DMS153 treated with DMSO at 0.1 percent for 48 hours (cell line): ENCODE results near the gene PIGQ.

Experiments
- DNase-seq: peaks from one replicate; lab custom pipeline; 2025; ENCODE audit not compliant: unreplicated experiment; lab: John Stamatoyannopoulos, UW

Gene PIGQ

DNA sequence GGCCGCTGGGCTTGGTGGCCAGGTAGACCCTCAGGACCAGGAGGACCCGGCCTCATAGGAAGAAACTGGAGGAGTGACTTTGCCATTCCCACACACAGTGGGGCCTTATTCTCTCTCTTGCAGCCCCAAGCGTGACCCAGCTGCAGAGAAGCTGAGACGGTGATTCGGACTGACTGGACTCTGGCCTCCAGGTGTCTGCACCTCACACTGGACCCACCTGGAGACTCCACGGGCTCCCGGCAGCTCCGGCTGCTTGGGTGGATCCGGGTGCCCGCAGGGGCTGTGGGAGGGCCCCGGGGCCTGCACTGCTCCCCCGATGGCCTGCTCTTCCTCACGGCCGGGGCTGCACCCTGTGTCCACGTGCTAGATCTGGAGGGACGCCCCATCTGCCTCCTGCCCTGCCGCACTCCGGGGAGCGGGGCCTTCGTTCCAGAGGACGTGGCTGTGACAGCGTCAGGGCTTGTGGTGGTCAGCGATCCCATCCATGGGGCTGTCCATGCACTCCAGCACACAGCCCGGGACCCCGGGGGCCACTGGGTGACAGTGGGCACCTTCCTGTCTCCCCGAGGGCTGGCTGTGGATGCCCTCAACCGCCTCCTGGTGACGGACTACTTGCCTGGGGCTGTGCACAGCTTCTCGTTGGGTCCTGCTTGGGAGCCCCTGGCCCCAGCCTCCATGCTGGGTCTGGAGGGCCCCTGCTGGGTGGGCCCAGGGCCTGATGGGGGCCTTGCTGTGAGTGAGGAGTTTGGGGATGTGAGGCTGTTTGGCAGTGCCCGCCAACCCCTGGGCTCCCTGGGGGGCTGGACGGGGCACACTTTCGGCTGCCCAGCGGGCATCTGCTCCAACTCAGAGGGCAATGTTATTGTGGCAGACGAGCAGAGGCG is 2.2 kb upstream of the PIGQ start:
- no peak for DNase-seq

- no peak for DNase-seq
Measured at GRCh38 chr16:568401-569258, 1.1 kb upstream of the PIGQ start.

GRCh38 chr16:572865-573650 is 3.3 kb downstream of the PIGQ start:
- DNase-seq = no peak

DNA sequence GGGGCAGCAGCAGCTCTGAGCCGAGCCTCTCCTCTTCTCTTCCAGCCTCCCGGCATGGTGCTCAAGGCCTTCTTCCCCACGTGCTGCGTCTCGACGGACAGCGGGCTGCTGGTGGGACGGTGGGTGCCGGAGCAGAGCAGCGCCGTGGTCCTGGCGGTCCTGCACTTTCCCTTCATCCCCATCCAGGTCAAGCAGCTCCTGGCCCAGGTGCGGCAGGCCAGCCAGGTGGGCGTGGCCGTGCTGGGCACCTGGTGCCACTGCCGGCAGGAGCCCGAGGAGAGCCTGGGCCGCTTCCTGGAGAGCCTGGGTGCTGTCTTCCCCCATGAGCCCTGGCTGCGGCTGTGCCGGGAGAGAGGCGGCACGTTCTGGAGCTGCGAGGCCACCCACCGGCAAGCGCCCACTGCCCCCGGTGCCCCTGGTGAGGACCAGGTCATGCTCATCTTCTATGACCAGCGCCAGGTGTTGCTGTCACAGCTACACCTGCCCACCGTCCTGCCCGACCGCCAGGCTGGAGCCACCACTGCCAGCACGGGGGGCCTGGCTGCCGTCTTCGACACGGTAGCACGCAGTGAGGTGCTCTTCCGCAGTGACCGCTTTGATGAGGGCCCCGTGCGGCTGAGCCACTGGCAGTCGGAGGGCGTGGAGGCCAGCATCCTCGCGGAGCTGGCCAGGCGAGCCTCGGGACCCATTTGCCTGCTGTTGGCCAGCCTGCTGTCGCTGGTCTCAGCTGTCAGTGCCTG is 4.4 kb downstream of the PIGQ start:
- no peak for DNase-seq

DNA sequence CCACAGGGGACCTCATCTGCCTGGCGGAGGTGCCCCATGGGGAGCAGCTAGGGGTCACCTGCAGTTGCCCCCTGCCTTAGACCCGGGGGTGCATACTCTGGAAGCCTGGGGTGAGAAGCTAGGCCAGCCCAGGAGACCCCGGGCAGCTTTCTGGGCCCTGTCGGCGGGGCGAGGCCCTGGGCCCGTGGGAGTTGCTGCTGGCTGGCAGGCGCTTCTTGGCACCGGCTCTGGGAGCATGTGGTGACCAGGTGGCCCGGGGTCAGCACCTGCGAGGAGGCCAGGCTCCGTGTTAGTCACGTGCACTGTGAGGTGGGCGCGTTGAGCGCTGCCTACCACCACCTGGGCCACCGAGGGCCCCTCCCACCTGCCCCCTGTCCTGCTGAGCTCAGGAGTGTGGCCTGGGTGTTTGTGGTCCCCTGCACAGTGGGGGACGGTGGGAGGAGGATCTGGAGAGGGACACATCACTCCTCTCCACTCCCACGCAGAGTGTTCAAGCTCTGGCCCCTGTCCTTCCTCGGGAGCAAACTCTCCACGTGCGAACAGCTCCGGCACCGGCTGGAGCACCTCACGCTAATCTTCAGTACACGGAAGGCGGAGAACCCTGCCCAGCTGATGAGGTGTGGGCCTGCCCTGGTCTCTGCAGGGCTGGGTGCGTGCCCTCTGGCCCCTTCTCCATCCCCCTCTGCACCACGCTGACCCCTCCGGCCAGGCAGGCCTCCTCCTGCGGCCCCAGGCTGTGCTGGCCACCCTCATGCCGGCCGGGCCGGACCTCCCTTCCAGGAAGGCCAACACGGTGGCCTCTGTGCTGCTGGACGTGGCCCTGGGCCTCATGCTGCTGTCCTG is 5.8 kb downstream of the PIGQ start:
- DNase-seq = no peak

DNA sequence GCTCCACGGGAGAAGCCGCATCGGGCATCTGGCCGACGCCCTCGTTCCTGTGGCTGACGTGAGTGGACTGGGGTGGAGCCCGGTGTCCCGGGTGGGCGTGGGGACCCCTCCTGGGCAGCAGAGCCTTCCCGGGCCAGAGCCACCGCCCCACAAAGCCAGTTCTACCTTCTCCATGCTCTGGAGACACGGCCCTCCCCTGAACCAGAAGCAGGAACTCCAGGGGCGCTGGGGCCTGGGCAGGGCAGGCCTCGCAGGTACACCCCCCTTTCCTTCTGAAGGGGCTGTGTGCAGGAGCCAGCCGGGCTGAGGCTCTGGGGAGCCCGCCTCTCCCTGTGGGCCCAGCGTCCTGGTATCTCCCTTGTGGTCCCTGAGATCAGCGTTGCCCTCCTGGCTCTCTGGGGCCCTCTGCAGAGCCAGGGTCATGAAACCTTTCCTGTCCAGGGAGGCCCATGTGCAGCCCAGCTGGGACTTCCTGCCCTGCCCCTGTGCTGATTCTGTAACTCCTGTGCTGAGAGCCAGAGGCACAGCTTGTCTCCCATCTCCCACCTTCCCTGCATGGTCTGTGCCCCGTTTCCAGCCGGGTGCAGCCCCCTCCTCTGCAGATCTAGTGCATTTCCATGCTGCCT is 6.5 kb downstream of the PIGQ start:
- no peak for DNase-seq

GRCh38 chr16:576823-577201 is 7.0 kb downstream of the PIGQ start:
- DNase-seq = no peak

GRCh38 chr16:577796-578195 is 8.0 kb downstream of the PIGQ start:
- DNase-seq = no peak

- no peak for DNase-seq
Measured at GRCh38 chr16:578232-578869, 8.6 kb downstream of the PIGQ start.

DNA sequence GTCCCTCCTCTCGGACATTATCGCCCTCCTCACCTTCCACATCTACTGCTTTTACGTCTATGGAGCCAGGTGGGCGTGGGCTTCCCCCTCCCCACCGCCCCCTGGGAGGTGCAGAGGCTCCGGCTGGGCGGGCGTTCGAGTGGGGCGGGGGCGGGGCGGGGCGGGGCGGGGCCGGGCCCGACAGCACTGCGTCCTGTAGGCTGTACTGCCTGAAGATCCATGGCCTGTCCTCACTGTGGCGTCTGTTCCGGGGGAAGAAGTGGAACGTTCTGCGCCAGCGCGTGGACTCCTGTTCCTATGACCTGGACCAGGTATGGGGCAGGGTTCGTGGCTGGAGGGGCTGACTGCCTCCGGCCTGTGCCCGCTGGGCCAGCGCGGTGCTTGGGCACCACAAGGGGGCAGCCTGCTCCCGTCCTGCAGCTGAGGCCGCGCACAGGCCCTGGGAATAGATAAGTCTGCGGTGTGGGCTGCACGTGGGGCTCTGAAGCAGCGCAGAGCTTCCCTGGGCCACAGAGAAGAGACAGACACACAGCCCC is 9.2 kb downstream of the PIGQ start:
- no peak for DNase-seq

DNA sequence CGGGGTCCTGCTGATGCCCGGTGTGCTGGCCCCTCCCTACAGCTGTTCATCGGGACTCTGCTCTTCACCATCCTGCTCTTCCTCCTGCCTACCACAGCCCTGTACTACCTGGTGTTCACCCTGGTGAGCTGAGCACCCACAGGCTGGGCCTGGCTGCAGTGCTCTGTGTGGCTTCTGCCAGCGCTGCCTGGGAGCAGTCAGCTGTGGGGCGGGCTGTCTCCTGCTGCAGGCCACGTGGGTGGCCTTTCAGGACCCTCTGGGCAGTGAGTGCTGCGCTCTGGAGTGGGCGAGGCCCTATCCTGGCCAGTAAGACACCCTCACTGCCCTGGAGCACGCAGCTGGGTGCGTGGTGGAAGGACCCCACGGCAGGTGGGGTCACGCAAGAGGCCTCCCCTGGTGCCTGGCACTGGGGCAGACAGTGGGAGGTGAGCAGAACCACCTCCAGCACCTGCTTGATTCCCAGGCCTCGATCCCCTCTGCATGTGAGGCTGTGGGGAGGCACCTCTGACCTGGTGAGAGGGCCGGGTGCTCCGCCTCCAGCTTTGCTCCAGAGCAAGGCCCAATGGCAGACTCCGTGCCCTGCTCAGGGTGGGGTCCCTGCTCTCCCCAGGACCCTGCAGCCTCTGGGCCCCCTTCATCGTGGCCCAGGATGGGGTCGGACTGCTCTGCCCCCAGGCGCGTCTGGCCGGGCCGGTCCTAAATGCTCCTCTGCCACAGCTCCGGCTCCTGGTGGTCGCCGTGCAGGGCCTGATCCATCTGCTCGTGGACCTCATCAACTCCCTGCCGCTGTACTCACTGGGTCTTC is 10.6 kb downstream of the PIGQ start:
- DNase-seq = no peak

GRCh38 chr16:580946-581498 is 11.3 kb downstream of the PIGQ start:
- no peak for DNase-seq

GRCh38 chr16:582218-582613 is 12.4 kb downstream of the PIGQ start:
- no peak for DNase-seq

GRCh38 chr16:582614-583331 is 13.0 kb downstream of the PIGQ start:
- DNase-seq = no peak

DNA sequence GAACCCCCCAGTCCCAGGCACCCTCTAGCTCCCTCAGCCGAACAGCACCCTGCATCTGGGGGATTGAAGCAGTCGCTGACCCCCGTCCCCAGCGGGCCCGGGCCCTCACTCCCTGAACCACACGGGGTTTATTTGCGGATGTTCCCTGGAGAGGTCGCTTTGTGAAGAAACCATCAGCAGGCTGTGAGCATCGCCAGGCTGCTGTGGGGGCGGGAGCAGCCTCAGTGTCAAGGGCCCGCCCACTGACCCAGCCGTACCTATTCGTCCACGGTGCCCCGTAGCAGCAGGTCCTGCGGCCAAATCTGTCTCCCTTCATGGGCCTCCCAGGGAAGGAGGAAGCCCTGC is 13.7 kb downstream of the PIGQ start:
- peak; percentile 39 for DNase-seq

DNA sequence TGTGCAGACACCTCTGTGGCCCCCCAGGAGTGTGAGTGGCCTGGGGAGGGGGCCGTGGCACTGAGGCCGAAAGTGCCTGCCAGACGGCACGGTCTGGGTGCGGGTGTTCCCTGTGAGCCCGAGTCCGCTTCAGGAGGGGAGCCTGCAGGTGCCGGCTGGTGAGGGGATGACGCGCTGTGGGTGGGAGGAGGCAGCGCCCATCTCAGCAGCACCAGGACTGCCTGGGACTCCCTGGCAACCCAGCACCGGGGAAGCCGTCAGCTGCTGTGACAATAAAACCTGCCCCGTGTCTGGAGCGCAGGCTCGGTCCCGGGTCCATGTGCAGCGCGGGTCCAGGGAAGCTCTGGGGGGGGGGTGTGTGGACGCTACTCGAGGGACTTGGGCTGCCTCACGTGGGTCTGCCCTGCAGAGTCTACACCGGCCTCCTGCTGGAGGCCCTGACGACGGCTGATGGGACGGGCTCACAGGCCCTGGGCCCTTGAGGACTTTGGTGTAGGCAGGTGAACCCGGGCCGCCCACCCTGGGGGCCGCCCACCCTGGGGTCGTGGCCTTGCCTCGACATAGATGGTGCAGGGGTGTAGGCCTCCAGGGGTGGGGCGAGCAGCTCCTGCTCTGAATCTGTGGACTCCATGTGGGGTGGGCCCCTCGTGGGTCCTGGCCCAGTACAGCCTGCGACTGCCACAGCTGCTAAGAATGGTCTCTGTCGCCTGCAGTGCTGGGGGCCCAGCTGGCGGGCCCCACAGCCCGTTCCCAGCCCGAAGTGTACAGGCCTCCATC is 14.2 kb downstream of the PIGQ start:
- peak; percentile 39 for DNase-seq
